GM19043 (cell line): ENCODE measurements around the gene DNAI2.
"Not testable (repeated sequence)": the region's sequence is repeated elsewhere in the genome, so short reads cannot be mapped to it uniquely, and the experiment has no call there.

Experiments used
- ATAC-seq: cut with Tn5 transposase; IDR thresholded peaks from one replicate; pipeline ENCODE4 v1.9.1; 2021; ENCODE audit warnings: low read depth; ENCODE audit not compliant: unreplicated experiment

The DNAI2 gene

GRCh38 chr17:74272731-74273201, 1.3 kb upstream of the DNAI2 start:
- ATAC-seq = no peak

DNA sequence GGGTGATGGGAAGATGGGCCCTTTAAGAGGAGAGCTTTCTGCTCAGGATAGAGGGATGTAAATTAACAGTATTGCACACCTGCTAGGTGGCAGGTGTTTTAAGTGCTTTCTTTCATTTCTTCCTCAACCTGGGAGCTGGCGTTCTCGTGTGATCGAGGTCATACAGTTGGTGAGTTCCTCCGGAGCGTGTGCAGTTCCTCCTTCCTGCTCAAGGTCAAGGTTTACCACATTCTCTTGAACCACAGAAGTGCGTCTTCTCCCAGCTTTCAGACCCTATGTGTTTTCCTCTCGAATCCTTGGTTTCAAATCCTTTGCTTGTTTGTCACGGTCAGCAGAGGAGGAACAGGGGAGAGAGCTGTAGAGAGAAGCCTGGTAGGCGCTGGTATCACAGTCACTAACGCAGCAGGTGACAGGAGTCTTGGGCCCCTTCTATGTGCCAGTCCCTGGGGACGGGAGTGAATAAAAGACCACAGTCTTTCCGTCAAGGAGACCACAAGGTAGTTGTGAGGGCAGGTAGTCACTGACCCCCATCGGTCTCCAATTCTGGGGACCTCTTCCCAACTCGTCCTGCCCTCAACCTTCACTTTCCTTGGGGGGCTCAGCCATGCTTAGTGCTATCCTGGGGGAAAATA, 791 bp downstream of the DNAI2 start:
- no peak for ATAC-seq

DNA sequence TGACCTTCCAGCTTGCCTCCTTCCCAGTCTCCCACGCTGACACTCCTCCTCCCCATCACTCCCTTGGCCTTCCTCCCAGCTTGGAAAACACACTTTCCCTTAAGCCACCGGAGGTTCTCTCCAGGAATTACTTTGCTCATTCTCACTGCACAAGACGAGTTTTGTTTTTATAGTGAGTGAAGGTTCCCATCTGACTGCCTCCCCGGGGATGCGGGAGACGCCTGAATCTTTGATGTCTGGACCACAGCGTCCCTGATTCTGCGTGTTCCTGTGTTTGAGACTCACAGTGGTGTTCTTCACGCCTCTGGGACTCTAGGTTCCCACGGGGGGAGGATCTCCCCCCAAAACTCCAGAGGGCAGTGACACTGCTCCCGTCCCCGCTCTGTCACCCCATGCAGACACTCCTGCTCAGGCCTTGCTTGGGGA, 2.0 kb downstream of the DNAI2 start:
- no peak for ATAC-seq

- ATAC-seq = no peak
These were observed 2.5 kb downstream of the DNAI2 start for GRCh38 chr17:74276541-74277009.

- no peak for ATAC-seq
These were observed 3.9 kb downstream of the DNAI2 start for GRCh38 chr17:74277935-74278334.

GRCh38 chr17:74279617-74280016, 5.6 kb downstream of the DNAI2 start:
- ATAC-seq = not testable (repeated sequence)

- peak; percentile 60 for ATAC-seq
These were observed 6.1 kb downstream of the DNAI2 start for GRCh38 chr17:74280093-74280513.

DNA sequence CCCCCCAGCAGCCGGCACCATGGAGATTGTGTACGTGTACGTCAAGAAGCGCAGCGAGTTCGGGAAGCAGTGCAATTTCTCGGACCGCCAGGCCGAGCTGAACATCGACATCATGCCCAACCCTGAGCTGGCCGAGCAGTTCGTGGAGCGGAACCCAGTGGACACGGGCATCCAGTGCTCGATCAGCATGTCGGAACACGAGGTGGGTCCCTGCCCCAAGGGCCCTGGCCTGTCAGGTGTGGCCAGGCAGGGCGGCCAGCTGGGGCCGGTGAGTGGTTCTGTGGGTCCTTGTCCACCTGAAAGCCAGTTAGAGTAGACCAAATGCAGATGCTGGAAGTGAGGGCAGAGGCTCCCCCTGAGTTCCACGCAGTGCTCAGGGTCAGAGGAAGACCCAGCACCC, 7.8 kb downstream of the DNAI2 start:
- no peak for ATAC-seq

GRCh38 chr17:74282274-74282586, 8.2 kb downstream of the DNAI2 start:
- not testable (repeated sequence) for ATAC-seq

- ATAC-seq = no peak
These were observed 8.7 kb downstream of the DNAI2 start for GRCh38 chr17:74282587-74283370.

DNA sequence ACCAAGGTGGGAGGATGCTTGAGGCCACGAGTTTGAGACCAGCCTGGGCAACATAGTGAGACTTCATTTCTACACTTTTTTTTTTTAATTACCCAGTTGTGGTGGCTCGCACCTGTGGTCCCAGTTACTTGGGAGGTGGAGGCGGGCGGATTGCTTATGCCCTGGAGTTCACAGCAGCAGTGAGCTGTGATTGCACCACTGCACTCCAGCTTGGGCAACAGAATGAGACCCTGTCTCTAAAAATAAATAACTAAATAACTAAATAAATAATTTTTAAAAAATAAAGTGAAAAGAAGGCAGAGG, 9.3 kb downstream of the DNAI2 start:
- no peak for ATAC-seq

- ATAC-seq = no peak
These were observed 13.1 kb downstream of the DNAI2 start for GRCh38 chr17:74287031-74287602.

- ATAC-seq = no peak
These were observed 14.8 kb downstream of the DNAI2 start for GRCh38 chr17:74288785-74289184.

DNA sequence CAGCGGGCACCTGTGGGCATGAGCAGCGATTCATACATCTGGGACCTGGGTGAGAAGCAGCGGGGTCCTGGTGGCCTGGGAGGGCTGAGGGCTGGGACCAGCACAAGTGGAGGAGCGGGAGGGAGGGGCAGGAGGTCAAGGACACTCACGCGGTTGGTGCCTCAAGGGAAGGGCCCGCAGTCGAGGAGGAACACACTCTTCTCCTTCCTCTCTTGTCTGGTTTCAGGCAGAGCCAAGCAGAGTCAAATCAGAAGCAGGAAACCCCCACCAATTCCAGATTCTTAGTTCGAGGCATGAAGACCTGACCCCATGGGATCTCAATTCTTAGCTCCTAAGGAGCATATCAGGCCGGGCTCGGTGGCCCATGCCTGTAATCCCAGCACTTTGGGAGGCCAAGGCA, 15.7 kb downstream of the DNAI2 start:
- ATAC-seq = no peak

- no peak for ATAC-seq
These were observed 16.3 kb downstream of the DNAI2 start for GRCh38 chr17:74290340-74290739.

DNA sequence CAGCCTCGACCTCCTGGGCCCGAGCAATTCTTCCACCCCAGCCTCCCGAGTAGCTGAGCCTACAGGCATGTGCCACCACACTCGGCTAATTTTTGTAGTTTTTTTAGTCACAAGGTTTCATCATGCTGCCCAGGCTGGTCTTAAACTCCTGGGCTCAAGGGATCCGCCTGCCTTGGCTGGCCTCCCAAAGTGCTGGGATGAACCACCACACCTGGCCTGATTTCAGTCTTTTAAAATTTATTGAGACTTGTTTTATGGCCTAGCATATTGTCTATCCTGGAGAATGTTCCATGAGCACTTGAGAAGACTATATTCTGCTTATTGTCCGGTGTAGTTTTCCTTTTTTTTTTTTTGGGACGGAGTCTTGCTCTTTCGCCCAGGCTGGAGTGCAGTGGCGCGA, 18.5 kb downstream of the DNAI2 start:
- no peak for ATAC-seq

GRCh38 chr17:74295625-74296547, 21.9 kb downstream of the DNAI2 start:
- ATAC-seq = no peak

- ATAC-seq = no peak
These were observed 22.5 kb downstream of the DNAI2 start for GRCh38 chr17:74296548-74296936.

DNA sequence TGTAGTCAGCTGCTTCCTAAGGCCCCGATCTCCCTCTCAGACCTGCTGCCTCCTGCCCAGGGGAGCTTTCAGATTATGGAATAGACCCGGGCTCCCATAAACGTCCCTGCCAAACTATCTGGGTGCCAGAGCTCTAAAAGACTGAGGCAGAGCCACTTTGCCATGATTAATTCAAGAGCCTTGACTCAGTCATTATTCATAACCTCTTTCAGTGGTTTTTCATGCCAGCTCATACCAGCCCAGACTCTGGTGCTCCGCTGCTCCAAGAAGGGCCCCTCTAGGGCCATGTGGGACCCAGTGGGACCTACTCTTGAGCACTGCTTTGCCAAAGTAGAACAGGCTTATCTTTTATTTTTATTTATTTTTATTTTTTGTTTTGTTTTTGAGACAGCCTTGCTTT, 23.9 kb downstream of the DNAI2 start:
- no peak for ATAC-seq

DNA sequence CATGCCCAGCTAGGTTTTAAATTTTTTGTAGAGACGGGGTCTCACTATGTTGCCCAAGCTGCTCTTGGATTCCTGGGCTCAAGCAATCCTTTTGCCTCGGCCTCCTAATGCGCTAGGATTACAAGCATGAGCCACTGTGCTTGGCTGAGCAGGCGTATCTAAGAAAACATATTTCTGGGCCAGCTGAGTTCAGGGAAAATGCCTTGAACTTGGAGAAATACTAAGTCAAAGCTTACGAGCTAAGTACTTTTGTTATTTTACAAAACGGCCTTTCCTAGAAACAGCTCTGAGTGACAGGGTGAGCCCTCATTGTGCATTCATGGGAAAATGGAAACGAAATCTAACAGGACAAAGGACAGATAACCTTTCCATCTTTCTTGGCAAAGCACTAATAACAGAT, 24.7 kb downstream of the DNAI2 start:
- no peak for ATAC-seq
